Loucy (cell line): ENCODE results near the gene MYH7B.

Experiments
- H2AFZ ChIP-seq: fragments of 200-600 bp; sonication (generic); 2 replicates; pipeline ENCODE4 v1.6.0; 2016; ENCODE audit warnings: antibody characterized with exemption, mild to moderate bottlenecking, low read length, moderate library complexity
- H3F3A ChIP-seq: fragments of 200-600 bp; 2 replicates; pipeline ENCODE4 v1.6.0; 2016; ENCODE audit warnings: antibody characterized with exemption, low read depth, mild to moderate bottlenecking
- H3K27me3 ChIP-seq: fragments of 200-600 bp; sonication (generic); 2 replicates; pipeline ENCODE4 v1.6.1; 2014; ENCODE audit warnings: low read length, mild to moderate bottlenecking; ENCODE audit not compliant: insufficient read depth, poor library complexity, severe bottlenecking
- H3K36me3 ChIP-seq: fragments of 200-600 bp; sonication (generic); 2 replicates; pipeline ENCODE4 v1.6.1; 2016; ENCODE audit warnings: low read length; ENCODE audit not compliant: insufficient read depth
- H3K4me1 ChIP-seq: fragments of 200-600 bp; sonication (generic); 2 replicates; pipeline ENCODE4 v1.5.1; 2014; ENCODE audit warnings: low read length, mild to moderate bottlenecking; ENCODE audit not compliant: insufficient read depth, poor library complexity, severe bottlenecking
- H3K4me2 ChIP-seq: fragments of 200-600 bp; sonication (generic); 2 replicates; pipeline ENCODE4 v1.6.0; 2014; ENCODE audit warnings: antibody characterized with exemption, low read length, low read depth, mild to moderate bottlenecking; ENCODE audit not compliant: poor library complexity, severe bottlenecking
- H3K4me3 ChIP-seq: fragments of 200-600 bp; sonication (generic); 2 replicates; pipeline ENCODE4 v1.5.1; 2014; ENCODE audit warnings: low read length, mild to moderate bottlenecking, mixed read lengths; ENCODE audit not compliant: poor library complexity, severe bottlenecking
- H3K79me2 ChIP-seq: fragments of 200-600 bp; sonication (generic); 2 replicates; pipeline ENCODE4 v1.6.1; 2014; ENCODE audit warnings: low read length; ENCODE audit not compliant: insufficient read depth
- H3K9ac ChIP-seq: fragments of 200-600 bp; sonication (generic); 2 replicates; pipeline ENCODE4 v1.6.0; 2014; ENCODE audit warnings: mild to moderate bottlenecking, low read depth, low read length, moderate library complexity; ENCODE audit not compliant: poor library complexity, severe bottlenecking
- H3K9me2 ChIP-seq: fragments of 200-600 bp; sonication (generic); replicated peaks from 2 replicates; pipeline ENCODE4 v1.6.1; 2016; ENCODE audit warnings: low read depth, low read length, mixed read lengths
- H3K9me3 ChIP-seq: fragments of 200-600 bp; sonication (generic); 2 replicates; pipeline ENCODE4 v1.6.1; 2014; ENCODE audit warnings: mild to moderate bottlenecking, antibody characterized with exemption, low read length, low read depth; ENCODE audit not compliant: insufficient read depth
- H4K20me1 ChIP-seq: fragments of 200-600 bp; sonication (generic); 2 replicates; pipeline ENCODE4 v1.6.0; 2014; ENCODE audit warnings: antibody characterized with exemption, low read length, mild to moderate bottlenecking; ENCODE audit not compliant: insufficient read depth, poor library complexity, severe bottlenecking
- CTCF ChIP-seq: fragments of 200-600 bp; sonication (generic); conservative IDR thresholded peaks from 2 replicates; pipeline ENCODE4 v1.5.1; 2014; ENCODE audit warnings: mild to moderate bottlenecking, antibody characterized with exemption, low read length
- EZH2phosphoT487 ChIP-seq: fragments of 200-600 bp; IDR thresholded peaks from 2 replicates; pipeline ENCODE4 v1.6.1; 2018; ENCODE audit warnings: antibody characterized with exemption, mild to moderate bottlenecking, moderate library complexity, borderline replicate concordance

Gene MYH7B

GRCh38 chr20:34956041-34956458 lies 382 bp downstream of the MYH7B start:
- H3K36me3 ChIP-seq: no peaks in the 10 kb centered on the region
- H3K4me1 ChIP-seq: peaks cover 12% of the 10 kb centered on the region
- no peaks in the 10 kb centered on the region for H3K27me3 ChIP-seq
- TF ChIP-seq CTCF (no peak; the same call in 1 of the 2 replicates), EZH2phosphoT487 (no peak)
- peaks cover 9% of the 10 kb centered on the region for H3K79me2 ChIP-seq
- peak overlapping the region; percentile 91 for H3K9ac ChIP-seq
- H3K4me3 ChIP-seq: peak overlapping the region; percentile 80
- H3K9me2 ChIP-seq: no peaks in the 10 kb centered on the region
- no peaks in the 10 kb centered on the region for H3F3A ChIP-seq
- peak overlapping the region; percentile 97 for H3K4me2 ChIP-seq
- peak overlapping the region; percentile 95 for H2AFZ ChIP-seq
- H4K20me1 ChIP-seq: no peaks in the 10 kb centered on the region
- no peaks in the 10 kb centered on the region for H3K9me3 ChIP-seq

GRCh38 chr20:34956751-34957472 lies 1.2 kb downstream of the MYH7B start:
- TF ChIP-seq EZH2phosphoT487 (no peak), CTCF (no peak)
- Histone ChIP-seq H3K36me3 (no peaks in the 10 kb centered on the region), H3K4me1 (peaks cover 12% of the 10 kb centered on the region), H3K4me3 (no peak overlapping the region), H4K20me1 (no peaks in the 10 kb centered on the region), H3K27me3 (no peaks in the 10 kb centered on the region), H3F3A (no peaks in the 10 kb centered on the region), H3K9ac (no peak overlapping the region), H3K9me2 (no peaks in the 10 kb centered on the region), H3K4me2 (peak overlapping the region; percentile 97), H2AFZ (no peak overlapping the region), H3K79me2 (peaks cover 9% of the 10 kb centered on the region), H3K9me3 (no peaks in the 10 kb centered on the region)

DNA sequence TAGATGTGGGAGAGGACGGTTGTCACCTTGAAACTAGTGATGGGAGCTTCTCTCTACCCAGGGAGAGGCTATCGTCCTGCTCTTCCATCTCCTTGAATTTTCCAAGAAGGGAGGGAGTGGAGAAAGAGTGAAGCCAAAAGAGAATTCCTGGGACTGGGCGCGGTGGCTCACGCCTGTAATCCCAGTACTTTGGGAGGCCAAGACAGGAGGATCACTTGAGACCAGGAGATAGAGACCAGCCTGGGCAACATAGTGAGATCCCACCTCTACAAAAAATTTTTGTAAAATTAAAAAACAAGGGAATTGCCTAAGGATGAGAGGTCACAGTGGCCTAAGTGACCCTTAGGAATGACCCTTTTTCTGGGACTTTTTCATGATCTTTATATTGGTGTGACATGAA lies 8.8 kb downstream of the MYH7B start:
- Histone ChIP-seq H3K79me2 (no peaks in the 10 kb centered on the region), H3K9me3 (no peaks in the 10 kb centered on the region), H3K27me3 (no peaks in the 10 kb centered on the region), H3K4me2 (no peak overlapping the region), H3K4me3 (no peak overlapping the region), H2AFZ (no peak overlapping the region), H4K20me1 (no peaks in the 10 kb centered on the region), H3K9me2 (no peaks in the 10 kb centered on the region), H3F3A (no peaks in the 10 kb centered on the region), H3K9ac (no peak overlapping the region), H3K4me1 (no peaks in the 10 kb centered on the region), H3K36me3 (no peaks in the 10 kb centered on the region)
- no peak for TF ChIP-seq EZH2phosphoT487

DNA sequence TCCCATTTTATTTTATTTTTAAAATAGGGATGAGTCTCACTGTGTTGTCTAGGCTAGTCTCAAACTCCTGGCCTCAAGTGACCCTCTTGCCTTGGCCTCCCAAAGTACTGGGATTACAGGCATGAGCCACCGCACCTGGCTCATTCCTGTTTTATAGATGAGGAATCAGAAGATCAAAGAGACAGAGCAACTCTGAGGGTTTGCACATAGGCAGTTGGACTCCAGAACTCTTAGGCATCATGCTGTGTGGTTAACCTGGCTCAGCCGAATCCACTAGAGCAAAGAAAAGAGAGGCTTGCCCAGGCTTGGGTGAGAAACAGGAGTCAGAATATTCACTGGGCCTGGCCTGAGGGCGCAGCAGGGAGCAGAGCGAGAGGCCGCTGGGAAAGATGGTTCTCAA lies 9.4 kb downstream of the MYH7B start:
- H3K9me3 ChIP-seq: no peaks in the 10 kb centered on the region
- no peaks in the 10 kb centered on the region for H3K27me3 ChIP-seq
- no peaks in the 10 kb centered on the region for H3F3A ChIP-seq
- H3K36me3 ChIP-seq: no peaks in the 10 kb centered on the region
- no peaks in the 10 kb centered on the region for H3K9me2 ChIP-seq
- no peak overlapping the region for H3K4me3 ChIP-seq
- H3K4me1 ChIP-seq: no peaks in the 10 kb centered on the region
- no peaks in the 10 kb centered on the region for H3K79me2 ChIP-seq
- no peaks in the 10 kb centered on the region for H4K20me1 ChIP-seq
- TF ChIP-seq CTCF: no peak
- no peak for TF ChIP-seq EZH2phosphoT487
- H3K4me2 ChIP-seq: no peak overlapping the region
- no peak overlapping the region for H2AFZ ChIP-seq
- no peak overlapping the region for H3K9ac ChIP-seq
